ENCODE results near the gene UFL1.
"Not testable (repeated sequence)": the region's sequence is repeated elsewhere in the genome, so short reads cannot be mapped to it uniquely, and the experiment has no call there.

UFL1 gene

GRCh38 chr6:96521644-96522464, at the start of gene UFL1:
UFL1 (plus strand) TSS chr6:96521806; CDS start chr6:96521874, 68 bp downstream.
- peak; percentile 82 to 92 (median 86) for DNase-seq

GRCh38 chr6:96472291-96472690, 49.3 kb upstream of the UFL1 start:
- DNase-seq: not testable (repeated sequence)

GRCh38 chr6:96478695-96479094, 42.9 kb upstream of the UFL1 start:
- DNase-seq: no peak

- no peak for DNase-seq
Measured at GRCh38 chr6:96491926-96492325, 29.7 kb upstream of the UFL1 start.

GRCh38 chr6:96499781-96500180, 21.8 kb upstream of the UFL1 start:
- peak in 2 of 4 experiments; percentile 13 to 37 for DNase-seq

GRCh38 chr6:96502915-96503314, 18.7 kb upstream of the UFL1 start:
- no peak for DNase-seq

GRCh38 chr6:96505363-96505762, 16.2 kb upstream of the UFL1 start:
- no peak for DNase-seq

GRCh38 chr6:96509281-96509680, 12.3 kb upstream of the UFL1 start:
- no peak for DNase-seq

- no peak for DNase-seq
Measured at GRCh38 chr6:96520171-96521115, 1.2 kb upstream of the UFL1 start.

GRCh38 chr6:96521306-96521643, 331 bp upstream of the UFL1 start:
- no peak for DNase-seq

GRCh38 chr6:96522465-96523009, 931 bp downstream of the UFL1 start:
- DNase-seq: no peak

GRCh38 chr6:96528193-96528592, 6.6 kb downstream of the UFL1 start:
- DNase-seq: no peak

GRCh38 chr6:96532399-96532798, 10.8 kb downstream of the UFL1 start:
- no peak for DNase-seq

- no peak for DNase-seq
Measured at GRCh38 chr6:96537726-96538125, 16.1 kb downstream of the UFL1 start.

- no peak for DNase-seq
Measured at GRCh38 chr6:96542702-96543101, 21.1 kb downstream of the UFL1 start.

- DNase-seq: no peak
Measured at GRCh38 chr6:96545882-96546281, 24.3 kb downstream of the UFL1 start.

GRCh38 chr6:96547654-96548053, 26.0 kb downstream of the UFL1 start:
- no peak for DNase-seq

GRCh38 chr6:96554558-96554957, 33.0 kb downstream of the UFL1 start:
- no peak for DNase-seq

GRCh38 chr6:96559740-96560139, 38.1 kb downstream of the UFL1 start:
- not testable (repeated sequence) for DNase-seq

GRCh38 chr6:96562886-96563285, 41.3 kb downstream of the UFL1 start, which contains the start of gene FHL5:
FHL5 (plus strand) TSS chr6:96563128; CDS start chr6:96603614, 40,486 bp downstream.
- no peak for DNase-seq

GRCh38 chr6:96563853-96564252, 42.2 kb downstream of the UFL1 start:
- no peak for DNase-seq

- DNase-seq: no peak
Measured at GRCh38 chr6:96570053-96570452, 48.4 kb downstream of the UFL1 start.

- no peak for DNase-seq
Measured at GRCh38 chr6:96571551-96571950, 49.9 kb downstream of the UFL1 start.

All from activated CD4-positive, CD25-positive, alpha-beta regulatory T cell (primary cell).